ENCODE results near the gene FBXL13. TPM values are rescaled to one million over a fixed set of nuclear protein-coding genes. Genes with fewer than 3 reads are reported as not detected.
A peak's percentile ranks its signal among the peaks of the same experiment; 100 is the strongest.
"Not testable (repeated sequence)": the region's sequence is repeated elsewhere in the genome, so short reads cannot be mapped to it uniquely, and the experiment has no call there.

The FBXL13 gene
- total and polyA plus RNA-seq, 2 experiments from 2014 or later = 2.1 to 2.2 TPM

GRCh38 chr7:103106005-103106702 lies 31.6 kb upstream of the FBXL13 start:
- H3K4me1 ChIP-seq (ENCODE audit: low read depth) = peaks cover 22% of the 10 kb centered on the region
- no peaks in the 10 kb centered on the region for H3K9me3 ChIP-seq (ENCODE audit: low read depth)
- H3K27ac ChIP-seq = peak overlapping the region; percentile 90
- no peak for TF ChIP-seq CTCF (IDR thresholded peaks at IDR 0.05; ENCODE audit: low read depth, low read length)
- no peaks in the 10 kb centered on the region for H3K27me3 ChIP-seq
- no peak overlapping the region for H3K4me3 ChIP-seq
- peaks cover 11% of the 10 kb centered on the region for H3K36me3 ChIP-seq
- peak; percentile 7 to 79 for DNase-seq (ENCODE audit: low read depth in 1 of 2, low spot score in 1 of 2)

- no peak overlapping the region for H3K27ac ChIP-seq
- H3K4me3 ChIP-seq = no peak overlapping the region
- H3K36me3 ChIP-seq = peaks cover 29% of the 10 kb centered on the region
- H3K4me1 ChIP-seq (ENCODE audit: low read depth) = peaks cover 17% of the 10 kb centered on the region
- TF ChIP-seq CTCF (IDR thresholded peaks at IDR 0.05; ENCODE audit: low read depth, low read length) = no peak
- H3K9me3 ChIP-seq (ENCODE audit: low read depth) = no peaks in the 10 kb centered on the region
- no peaks in the 10 kb centered on the region for H3K27me3 ChIP-seq
- DNase-seq (ENCODE audit: low read depth in 1 of 2, low spot score in 1 of 2) = no peak
Observed at GRCh38 chr7:103101543-103101942, 26.9 kb upstream of the FBXL13 start.

- TF ChIP-seq CTCF (IDR thresholded peaks at IDR 0.05; ENCODE audit: low read depth, low read length) = no peak
- Histone ChIP-seq H3K36me3 (peaks cover 29% of the 10 kb centered on the region), H3K27me3 (no peaks in the 10 kb centered on the region), H3K4me1 (ENCODE audit: low read depth) (peaks cover 7% of the 10 kb centered on the region), H3K4me3 (no peak overlapping the region), H3K9me3 (ENCODE audit: low read depth) (no peaks in the 10 kb centered on the region), H3K27ac (peak overlapping the region; percentile 23)
- DNase-seq (ENCODE audit: low read depth in 1 of 2, low spot score in 1 of 2) = no peak
Observed at GRCh38 chr7:103100348-103100747, 25.8 kb upstream of the FBXL13 start.

- no peak for TF ChIP-seq CTCF (IDR thresholded peaks at IDR 0.05; ENCODE audit: low read depth, low read length)
- DNase-seq (ENCODE audit: low read depth in 1 of 2, low spot score in 1 of 2) = no peak
- Histone ChIP-seq H3K4me1 (ENCODE audit: low read depth) (peaks cover 19% of the 10 kb centered on the region), H3K27me3 (no peaks in the 10 kb centered on the region), H3K9me3 (ENCODE audit: low read depth) (no peaks in the 10 kb centered on the region), H3K27ac (no peak overlapping the region), H3K36me3 (peaks cover 23% of the 10 kb centered on the region), H3K4me3 (no peak overlapping the region)
Observed at GRCh38 chr7:103097041-103097440, 22.4 kb upstream of the FBXL13 start.

- Histone ChIP-seq H3K4me1 (ENCODE audit: low read depth) (peaks cover 19% of the 10 kb centered on the region), H3K36me3 (peaks cover 16% of the 10 kb centered on the region)
- not testable (repeated sequence) for H3K4me3 ChIP-seq; H3K9me3 ChIP-seq (ENCODE audit: low read depth); DNase-seq (ENCODE audit: low read depth in 1 of 2, low spot score in 1 of 2); H3K27me3 ChIP-seq; H3K27ac ChIP-seq
Observed at GRCh38 chr7:103095558-103095957, 21.0 kb upstream of the FBXL13 start.

- no peaks in the 10 kb centered on the region for H3K27me3 ChIP-seq
- peak; percentile 15 for TF ChIP-seq CTCF (IDR thresholded peaks at IDR 0.05; ENCODE audit: low read depth, low read length)
- peak overlapping the region; percentile 71 for H3K27ac ChIP-seq
- H3K9me3 ChIP-seq (ENCODE audit: low read depth) = no peaks in the 10 kb centered on the region
- DNase-seq (ENCODE audit: low read depth in 1 of 2, low spot score in 1 of 2) = peak in 1 of 2 donors; percentile 10
- no peak overlapping the region for H3K4me3 ChIP-seq
- H3K36me3 ChIP-seq = peaks cover 7% of the 10 kb centered on the region
- peaks cover 19% of the 10 kb centered on the region for H3K4me1 ChIP-seq (ENCODE audit: low read depth)
Observed at GRCh38 chr7:103094102-103094501, 19.5 kb upstream of the FBXL13 start.
